ENCODE results near the gene SLIT3.

The SLIT3 gene

DNA sequence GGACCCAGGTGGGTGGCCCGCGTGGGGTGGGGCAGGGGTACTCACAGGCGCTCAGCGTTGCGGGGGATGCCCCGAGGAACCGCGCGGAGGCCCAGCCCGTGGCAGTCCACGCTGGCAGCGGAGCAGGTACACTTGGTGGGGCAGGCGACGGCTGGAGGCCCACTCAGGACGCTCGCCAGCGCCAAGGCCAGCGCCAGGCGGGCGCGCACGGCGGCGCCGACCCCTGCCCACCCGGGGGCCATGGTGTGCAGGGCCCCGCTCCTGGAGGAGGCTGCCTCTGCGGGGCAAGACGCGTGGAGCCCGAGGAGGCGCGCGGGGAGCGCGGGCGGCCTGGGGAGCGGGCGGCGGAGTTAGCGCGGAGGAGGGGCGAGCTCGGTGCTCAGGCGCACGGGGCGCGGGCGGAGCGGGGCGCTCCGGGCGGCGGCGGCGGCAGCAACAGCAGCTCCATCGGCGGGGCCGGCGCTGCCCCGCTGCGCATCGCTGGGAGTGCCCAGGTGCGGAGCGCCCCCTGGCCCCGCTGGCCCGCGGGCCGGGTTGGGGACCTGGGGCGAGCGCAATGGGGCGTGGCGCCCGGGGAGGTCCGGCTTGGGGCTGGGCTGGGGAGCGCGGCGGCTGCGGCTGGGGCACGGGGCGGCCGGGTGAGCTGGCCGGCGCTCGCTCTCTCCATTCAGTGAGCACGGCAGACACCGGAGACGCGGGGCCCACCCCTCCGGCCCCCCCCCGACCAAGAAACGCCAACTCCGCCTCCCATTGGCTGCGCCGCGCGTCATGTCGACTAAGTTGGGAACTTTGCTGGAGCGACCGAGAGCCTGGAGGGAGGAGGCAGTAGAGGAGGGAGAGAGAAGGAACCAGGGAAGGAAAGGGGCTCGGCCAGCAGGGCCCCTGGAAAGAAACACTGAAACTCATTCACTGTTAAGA, at the start of gene SLIT3:
Gene SLIT3, minus strand, starts transcription at position 672 of the 918 bp plus-strand sequence. Its CDS starts 430 bp downstream, at position 242.
- DNase-seq = no peak

DNA sequence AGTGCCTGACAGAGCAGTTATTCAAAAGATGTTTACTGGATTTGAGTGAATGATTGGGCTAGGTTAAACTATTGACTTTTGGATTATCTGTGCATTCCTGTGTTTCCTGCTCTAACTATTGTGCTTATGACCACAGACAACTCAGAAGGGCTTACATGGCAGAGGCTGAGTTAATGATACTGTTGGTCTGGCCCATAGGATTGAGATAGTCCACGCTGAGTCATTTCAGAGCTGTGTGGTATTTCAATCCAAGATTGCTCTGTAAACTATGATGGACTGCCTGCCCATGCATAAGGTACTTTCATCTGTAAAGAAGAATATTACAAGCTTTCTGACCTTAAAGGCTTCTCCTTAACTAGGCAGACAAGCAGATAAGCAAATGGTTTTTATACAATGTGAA, 49.1 kb upstream of the SLIT3 start:
- no peak for DNase-seq

- DNase-seq = no peak
These were observed 46.8 kb upstream of the SLIT3 start for GRCh38 chr5:169347786-169348185.

GRCh38 chr5:169344629-169345028, 43.7 kb upstream of the SLIT3 start:
- no peak for DNase-seq

DNA sequence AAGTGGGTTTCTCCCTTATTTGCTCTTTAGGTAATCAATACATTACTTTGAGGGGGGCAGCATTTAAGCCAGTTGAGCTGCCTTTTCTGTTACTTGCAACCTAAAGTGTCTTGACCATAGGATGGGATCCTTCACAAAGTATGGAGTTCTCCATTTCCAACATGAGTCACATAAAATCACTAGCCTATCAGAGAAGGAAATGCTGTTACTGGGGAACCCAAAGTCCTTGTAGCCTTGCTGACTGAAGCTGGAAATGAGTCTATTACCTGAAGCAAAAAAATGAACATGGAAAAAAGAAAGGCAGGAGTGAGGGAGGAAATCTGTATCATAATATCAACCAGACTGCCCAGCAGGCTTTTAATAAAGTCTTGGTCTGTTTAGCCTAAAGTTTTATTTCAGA, 42.8 kb upstream of the SLIT3 start:
- DNase-seq = no peak

DNA sequence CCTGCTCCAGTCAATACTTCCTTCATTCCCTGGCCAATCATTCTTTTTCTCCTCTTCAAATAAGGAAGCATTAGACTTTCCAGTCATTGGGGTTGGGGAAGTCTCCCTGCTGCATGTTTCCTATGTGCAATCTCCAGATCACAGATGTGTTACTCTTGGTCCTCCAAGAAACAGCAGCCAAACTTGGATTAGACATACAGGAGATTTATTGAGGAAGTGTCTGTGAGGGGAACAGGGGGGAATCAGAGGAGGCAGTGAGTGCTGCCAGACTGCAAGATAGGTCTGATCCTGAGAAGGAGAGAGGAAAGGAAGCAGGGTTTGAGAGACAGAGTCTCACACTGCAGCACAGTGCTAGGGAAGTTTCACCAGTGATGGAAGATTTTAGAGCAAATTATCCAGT, 40.6 kb upstream of the SLIT3 start:
- DNase-seq = no peak

DNA sequence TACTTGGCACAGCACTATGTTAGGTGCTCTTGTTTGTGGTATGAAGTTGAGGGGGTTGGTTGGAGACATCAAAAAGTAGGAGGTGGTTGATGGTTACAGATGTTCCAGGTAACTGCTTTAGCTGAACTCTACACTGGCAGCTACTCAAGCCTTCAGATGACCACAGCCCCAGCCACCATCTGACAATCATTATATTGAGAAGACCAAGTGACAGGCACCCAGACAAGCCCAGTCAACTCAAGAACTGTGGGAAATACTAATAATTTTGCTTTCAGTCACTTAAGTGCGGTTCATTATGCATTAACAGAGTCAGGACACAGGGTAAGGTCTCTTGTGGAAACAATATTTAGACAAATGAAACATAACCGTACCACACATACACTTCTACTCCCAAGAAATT, 38.9 kb upstream of the SLIT3 start:
- no peak for DNase-seq

DNA sequence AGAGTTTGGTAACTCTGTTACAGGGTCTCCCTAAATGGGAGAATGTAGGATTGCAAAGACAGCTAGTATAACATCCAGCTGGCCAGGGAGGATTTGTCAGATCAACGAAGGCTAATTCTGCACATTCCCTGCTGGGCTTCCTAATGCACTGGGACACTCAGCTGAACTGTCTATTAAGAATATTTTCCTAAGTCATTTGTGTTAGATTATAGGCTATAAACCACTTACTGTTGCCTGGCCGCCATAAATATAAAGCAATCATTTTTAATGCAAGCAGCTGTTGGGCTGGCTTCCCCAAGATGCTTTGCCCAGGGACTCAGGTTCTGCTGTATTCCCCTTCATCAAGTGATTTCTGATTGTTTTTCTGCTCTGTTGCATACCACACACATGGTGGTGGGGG, 35.3 kb upstream of the SLIT3 start:
- no peak for DNase-seq

DNA sequence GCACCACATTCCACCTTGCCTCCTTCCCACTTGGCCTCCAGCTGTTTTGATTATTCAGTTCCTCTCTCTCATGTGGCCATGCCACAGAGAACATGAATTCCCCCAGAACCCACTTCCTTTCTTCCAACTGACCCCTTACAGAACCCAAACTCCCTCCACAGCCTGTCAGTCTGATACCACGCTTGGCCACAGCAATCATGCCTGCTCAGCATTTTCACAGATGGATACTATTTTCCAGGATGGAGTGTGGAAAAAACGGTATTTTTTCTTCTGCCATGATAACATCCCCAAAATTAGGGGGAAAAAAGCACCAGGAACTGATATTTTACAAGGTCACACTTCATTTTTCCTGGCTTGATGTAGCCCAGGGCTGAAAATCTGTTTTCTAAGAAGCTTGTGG, 34.9 kb upstream of the SLIT3 start:
- DNase-seq = no peak

DNA sequence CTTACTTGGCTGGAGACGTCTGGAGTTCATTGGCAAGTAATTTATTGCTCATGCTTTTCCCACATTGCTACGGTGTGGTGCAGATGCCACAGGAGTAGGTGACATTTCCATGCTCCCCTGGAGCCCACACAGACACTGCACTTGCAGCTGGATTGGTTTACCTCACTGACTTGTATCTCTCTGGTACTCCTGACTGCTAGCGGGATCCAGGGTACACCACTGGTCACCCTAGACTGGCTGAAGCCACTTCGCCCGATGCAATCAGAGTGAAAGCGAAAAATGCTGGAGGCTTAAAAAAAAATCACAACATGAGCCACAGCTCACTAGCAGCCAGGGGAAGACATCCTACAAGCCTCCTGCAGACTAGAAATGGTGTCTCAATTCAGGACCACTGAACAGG, 32.6 kb upstream of the SLIT3 start:
- DNase-seq = no peak

DNA sequence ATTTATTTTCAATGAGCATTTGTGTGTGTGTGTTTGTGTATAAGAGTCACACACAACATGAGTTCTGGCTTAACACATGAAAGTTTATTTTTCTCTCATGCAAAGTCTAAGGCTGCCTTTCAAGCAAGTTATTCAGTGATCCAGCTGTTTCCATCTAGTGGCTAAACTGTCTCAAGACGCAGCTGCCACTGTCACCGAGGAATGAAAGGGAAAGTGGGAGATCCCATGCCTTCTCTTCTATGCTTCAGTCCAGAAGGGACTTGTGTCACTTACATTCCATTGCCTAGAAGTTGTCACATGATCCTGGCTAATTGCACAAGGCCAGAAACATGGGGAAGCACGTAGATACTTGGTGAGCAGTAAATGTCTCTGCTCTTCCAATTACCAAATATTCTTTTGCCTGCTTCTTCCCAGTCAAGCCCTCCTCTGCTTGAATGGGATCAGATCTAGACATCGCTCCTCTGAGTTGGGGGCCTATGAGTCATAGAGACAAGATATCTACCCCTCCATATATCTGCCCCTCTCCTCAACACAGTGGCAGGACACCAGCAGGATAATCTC, 30.4 kb upstream of the SLIT3 start:
- DNase-seq = no peak

GRCh38 chr5:169328401-169328800, 27.5 kb upstream of the SLIT3 start:
- no peak for DNase-seq

- no peak for DNase-seq
These were observed 24.3 kb upstream of the SLIT3 start for GRCh38 chr5:169325273-169325672.

DNA sequence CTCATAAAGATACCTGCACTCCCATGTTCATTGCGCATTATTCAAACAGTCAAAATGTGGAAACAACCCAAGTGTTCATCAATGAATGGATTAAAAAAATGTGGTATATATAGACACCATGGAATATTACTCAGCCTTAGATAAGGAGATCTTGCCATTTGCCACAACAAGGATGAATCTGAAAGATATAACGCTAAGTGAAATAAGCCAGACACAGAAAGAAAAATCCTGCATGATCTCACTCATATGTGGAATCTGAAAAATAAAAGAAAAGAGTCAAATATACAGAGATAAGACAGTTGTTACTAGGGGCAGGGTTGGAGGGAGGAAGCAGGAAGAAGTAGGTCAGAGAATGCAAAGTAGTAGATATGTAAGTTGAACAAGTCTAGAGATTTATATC, 17.6 kb upstream of the SLIT3 start:
- DNase-seq = no peak

DNA sequence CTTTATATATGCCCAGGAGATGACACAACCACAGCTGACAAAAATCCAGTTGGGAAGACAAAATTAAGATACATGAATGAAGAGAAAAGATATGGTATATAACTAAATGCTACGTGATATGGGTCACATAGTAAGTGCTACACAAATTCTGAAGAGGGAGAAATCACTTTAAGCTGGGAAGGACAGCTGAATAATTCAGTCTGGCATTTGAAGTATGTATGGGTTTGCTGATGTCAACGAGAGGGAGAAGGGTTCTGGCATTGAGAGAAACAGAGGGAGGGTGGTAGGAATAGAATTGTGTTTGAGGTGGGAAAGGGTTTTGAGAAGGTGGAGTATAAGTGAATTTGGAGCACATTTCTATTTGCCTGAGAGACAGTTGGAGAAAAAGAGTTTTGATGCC, 6.7 kb upstream of the SLIT3 start:
- no peak for DNase-seq

DNA sequence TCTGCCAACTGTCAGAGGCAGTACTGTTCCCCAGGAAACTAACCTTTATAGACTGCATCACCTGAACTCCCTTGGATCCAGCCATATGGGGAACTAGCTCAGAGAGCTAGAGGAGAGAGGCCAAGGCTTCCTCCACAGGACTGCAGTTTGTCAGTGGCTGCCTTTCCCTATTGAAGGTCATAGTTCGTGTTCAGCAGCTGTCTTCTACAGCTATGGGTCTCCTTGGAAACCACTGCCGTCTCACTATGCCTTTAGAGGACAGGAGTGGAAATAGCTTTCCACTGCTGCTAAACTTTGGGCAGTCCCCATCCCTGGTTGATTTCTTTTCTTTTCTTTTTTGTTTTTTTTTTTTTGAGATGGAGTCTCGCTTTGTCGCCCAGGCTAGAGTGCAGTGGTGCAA, 4.4 kb upstream of the SLIT3 start:
- DNase-seq = no peak

DNA sequence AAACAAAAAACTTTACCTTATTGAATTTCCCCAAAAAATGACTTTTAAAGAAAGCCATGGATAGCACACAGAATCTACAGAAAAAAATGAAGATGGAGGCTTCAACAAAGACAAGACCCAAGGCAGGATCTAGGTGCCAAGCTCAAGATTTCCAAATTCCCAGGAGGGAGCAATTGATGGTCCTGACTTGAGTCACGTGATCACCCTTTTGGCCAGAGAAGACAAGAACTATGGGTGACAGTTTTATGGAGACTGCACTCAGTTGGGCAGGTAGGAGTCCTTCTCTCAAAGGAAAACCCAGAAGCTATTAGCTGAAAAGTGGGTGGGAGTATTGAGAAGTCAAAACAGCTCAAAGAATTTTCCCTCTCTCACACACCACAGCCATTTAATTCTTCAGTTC, 3.2 kb upstream of the SLIT3 start:
- no peak for DNase-seq

DNA sequence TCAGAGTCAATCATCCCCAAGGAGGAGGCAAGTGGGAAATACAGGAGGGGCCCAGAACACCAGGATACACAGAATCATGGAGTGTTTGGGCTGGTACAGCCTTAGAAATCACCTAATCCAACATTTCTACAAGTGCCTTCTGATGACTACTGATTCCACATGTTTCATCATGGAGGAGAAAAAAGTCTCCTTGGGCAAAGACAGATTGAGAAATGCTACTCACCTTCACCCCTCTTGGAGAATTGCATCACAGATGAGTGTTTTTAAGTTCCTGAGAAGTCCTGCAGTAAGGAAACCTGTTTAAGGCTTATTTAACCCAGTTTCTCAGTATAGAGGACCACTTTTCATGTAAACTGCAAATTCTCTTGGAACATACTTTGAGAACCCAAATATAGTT, 2.2 kb upstream of the SLIT3 start:
- no peak for DNase-seq

GRCh38 chr5:169302491-169303118, 1.7 kb upstream of the SLIT3 start:
- DNase-seq = peak; percentile 4

DNA sequence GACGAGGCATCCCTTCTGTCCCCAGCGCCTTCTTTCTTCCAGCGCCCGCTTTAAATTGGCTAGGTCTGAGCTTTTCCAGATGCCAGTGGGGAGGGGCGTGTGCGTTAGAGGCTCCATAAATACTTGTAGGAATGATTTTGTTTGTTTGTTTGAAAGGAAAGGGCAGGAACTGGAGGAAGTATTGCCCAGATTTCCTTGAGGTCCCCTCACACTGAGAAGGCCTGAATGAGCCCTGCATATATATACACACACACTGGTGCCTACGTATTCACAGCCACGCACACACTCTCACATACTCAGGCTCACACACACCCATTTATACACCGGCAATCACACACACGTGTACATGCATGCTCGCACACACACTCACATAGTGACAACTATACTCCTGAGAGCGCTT, 1.0 kb upstream of the SLIT3 start:
- no peak for DNase-seq

DNA sequence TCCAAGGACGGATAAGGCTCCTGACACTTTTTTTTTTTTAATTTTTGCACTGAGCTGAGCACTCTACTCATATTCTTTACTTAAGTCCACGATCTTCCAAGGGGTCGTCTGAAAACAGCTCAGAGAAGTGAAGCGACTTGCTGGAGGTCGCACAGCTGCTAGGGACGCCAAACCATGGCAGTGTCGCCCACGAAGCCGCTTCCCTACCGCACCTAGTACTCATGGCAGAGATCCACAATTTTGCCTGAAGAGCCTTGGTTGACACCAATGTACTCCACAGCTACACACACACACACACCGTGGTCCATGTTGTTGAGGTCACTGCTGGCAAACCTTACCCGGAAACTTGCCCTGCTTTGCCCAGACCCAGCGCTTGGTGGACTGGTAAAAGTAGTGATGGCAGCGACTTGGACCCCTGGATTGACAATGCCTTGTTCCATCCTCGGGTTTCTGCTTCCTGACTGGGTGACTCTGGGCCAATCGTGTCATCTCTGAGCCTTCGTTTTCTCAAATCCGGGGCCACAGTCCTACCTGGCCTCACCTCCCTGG, 521 bp upstream of the SLIT3 start:
- no peak for DNase-seq

DNA sequence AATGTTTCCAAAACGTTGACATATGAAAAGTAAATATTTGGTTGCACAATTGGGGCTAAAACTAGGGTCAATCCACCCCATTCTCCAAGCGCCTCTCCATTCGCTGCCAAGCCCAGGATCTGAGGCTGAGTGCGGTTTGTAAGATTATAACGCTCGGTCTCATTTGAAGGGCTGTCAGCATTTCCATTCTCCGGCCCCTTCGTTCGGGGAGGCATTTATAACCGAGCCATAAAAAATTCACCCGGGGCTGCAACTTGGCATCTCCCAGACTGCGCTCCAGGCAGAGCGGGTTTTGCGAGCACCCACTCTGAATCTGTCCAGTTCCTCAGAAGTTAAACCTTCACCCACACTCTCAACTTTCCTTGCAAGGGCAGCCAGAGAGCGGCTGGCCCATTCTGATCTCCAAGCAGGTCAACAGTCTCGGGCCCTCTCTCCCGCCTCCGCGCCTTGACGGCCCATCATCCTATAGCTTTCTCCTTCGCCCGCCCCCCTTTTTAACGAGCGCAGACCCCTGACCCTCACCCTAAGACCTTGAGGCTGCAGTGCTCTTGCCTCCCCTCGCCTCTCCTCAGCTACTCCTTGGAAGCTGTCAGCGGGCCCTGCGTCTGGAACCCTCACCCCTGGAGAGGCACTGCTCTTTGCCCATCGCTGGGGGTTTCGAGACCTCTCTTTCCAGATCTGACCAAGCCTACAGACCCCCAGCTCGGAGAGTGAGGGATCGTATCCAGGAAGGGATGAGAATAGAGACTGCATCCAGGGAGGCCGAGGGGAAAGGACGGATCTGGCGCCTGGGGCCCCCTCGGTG, 1.1 kb downstream of the SLIT3 start:
- no peak for DNase-seq

DNA sequence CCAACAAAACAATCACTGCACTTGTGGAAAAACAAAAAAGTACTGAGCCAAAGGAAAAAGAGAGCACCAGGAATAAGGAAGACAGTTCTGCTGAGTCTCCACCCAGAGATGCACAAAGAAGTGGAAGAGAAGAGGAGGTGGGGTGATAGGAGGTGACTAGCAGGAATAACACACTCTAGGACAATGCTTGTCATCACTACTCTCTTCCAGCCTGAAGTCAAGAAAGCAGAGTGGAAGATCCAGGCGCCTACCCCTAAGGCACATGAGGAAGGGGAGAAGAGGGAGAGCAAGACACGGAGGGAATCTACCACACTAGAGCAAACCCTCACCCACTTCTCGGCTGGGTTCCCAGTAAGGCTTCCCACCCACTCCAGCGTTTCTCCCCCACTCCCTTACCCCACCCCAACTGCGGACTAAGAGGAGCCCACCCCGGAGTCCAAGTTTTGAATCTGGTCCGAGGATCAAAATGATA, 1.7 kb downstream of the SLIT3 start:
- DNase-seq = no peak

Measured in stimulated activated naive CD4-positive, alpha-beta T cell treated with Interleukin-2 at 50 U/mL for 16 hours (primary cell).